Measurements from ENCODE around the gene ADORA3.

DNA sequence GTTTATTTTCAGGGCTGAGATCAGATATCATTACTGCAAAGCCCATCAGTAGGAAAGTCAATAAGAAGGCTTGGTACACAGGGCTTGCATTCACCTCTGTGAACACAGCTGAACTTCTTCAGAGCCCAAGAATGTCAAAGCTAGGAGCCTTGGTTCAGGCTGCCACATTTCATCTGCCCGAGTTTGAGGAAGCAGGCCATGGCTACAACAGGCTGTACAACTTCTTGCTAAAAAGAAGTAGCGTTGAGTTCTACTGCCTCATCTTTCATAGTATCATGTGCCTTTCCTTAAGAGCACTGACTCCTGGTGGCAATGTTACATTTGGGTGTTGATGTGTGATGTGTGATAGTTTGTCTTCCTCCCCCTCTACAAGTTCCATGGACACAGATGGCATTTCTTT lies 19.6 kb downstream of the ADORA3 start:
- TF ChIP-seq SP1 (IDR thresholded peaks at IDR 0.05; ENCODE audit: low read depth, low read length) (no peak), JUN (IDR thresholded peaks at IDR 0.05; ENCODE audit: low read depth, low read length) (no peak), TCF12 (IDR thresholded peaks at IDR 0.05; ENCODE audit: low read depth, low read length) (no peak), RAD21 (IDR thresholded peaks at IDR 0.05 in 1 of 2, conservative IDR thresholded peaks at IDR 0.05 in 1 of 2; ENCODE audit: low read depth in 2 of 2, low read length in 2 of 2) (no peak), TAF7 (optimal IDR thresholded peaks at IDR 0.05; ENCODE audit: borderline replicate concordance, low read depth, low read length) (no peak), TAF1 (IDR thresholded peaks at IDR 0.05; ENCODE audit: low read depth, low read length) (no peak), SIRT6 (IDR thresholded peaks at IDR 0.05; ENCODE audit: low read length) (no peak), POLR2A (IDR thresholded peaks at IDR 0.05; ENCODE audit: control extremely low read depth in 1 of 2, low read depth in 2 of 2, low read length in 2 of 2) (no peak), KDM5A (IDR thresholded peaks at IDR 0.05; ENCODE audit: low read length) (no peak), CHD2 (IDR thresholded peaks at IDR 0.05; ENCODE audit: low read length) (no peak), SP4 (IDR thresholded peaks at IDR 0.05; ENCODE audit: low read length) (no peak), BRCA1 (IDR thresholded peaks at IDR 0.05; ENCODE audit: low read depth, low read length) (no peak), MAFK (IDR thresholded peaks at IDR 0.05; ENCODE audit: low read depth, low read length) (no peak)
- TF ChIP-seq, protein P1, sequence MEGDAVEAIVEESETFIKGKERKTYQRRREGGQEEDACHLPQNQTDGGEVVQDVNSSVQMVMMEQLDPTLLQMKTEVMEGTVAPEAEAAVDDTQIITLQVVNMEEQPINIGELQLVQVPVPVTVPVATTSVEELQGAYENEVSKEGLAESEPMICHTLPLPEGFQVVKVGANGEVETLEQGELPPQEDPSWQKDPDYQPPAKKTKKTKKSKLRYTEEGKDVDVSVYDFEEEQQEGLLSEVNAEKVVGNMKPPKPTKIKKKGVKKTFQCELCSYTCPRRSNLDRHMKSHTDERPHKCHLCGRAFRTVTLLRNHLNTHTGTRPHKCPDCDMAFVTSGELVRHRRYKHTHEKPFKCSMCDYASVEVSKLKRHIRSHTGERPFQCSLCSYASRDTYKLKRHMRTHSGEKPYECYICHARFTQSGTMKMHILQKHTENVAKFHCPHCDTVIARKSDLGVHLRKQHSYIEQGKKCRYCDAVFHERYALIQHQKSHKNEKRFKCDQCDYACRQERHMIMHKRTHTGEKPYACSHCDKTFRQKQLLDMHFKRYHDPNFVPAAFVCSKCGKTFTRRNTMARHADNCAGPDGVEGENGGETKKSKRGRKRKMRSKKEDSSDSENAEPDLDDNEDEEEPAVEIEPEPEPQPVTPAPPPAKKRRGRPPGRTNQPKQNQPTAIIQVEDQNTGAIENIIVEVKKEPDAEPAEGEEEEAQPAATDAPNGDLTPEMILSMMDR (IDR thresholded peaks at IDR 0.05; ENCODE audit: control extremely low read depth in 1 of 3, insufficient read depth in 1 of 3, low read depth in 1 of 3, low read length in 3 of 3) = no peak

Data from H1 (cell line).